GM12892 (cell line): ENCODE results near the gene SYNDIG1L.
"Not testable (repeated sequence)": the region's sequence is repeated elsewhere in the genome, so short reads cannot be mapped to it uniquely, and the experiment has no call there.

Source experiments
- POLR2A ChIP-seq: IDR thresholded peaks from 2 replicates; pipeline ENCODE4 v1.6.1; 2011; ENCODE audit warnings: low read depth, low read length, control low read depth
- POLR2AphosphoS5 ChIP-seq: IDR thresholded peaks from 2 replicates; pipeline ENCODE4 v1.6.1; 2011; ENCODE audit warnings: low read depth, low read length, control low read depth
- TAF1 ChIP-seq: IDR thresholded peaks from 2 replicates; pipeline ENCODE4 v1.6.1; 2011; ENCODE audit warnings: low read depth, mild to moderate bottlenecking, control low read depth, low read length, borderline replicate concordance

DNA sequence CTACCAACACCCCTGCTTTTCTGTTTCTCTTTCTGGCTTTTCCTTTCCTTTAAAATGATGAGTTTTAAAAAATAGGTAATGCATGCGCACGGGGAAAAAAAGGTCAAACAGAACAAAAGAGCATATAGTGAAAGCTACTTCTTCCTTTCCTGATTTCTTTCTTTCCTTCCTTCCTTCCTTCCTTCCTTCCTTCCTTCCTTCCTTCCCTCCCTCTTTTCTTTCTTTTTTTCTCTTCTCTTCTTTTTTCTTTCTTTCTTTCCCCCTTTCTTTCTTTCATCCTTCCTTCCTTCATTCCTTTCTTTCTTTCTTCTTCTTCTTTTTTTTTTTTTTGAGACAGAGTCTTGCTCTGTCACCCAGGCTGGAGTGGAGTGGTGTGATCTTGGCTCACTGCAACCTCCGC is 35.5 kb downstream of the SYNDIG1L start:
- TF ChIP-seq POLR2AphosphoS5, POLR2A, TAF1: not testable (repeated sequence)
